ENCODE results near the gene KRTAP1-5.
"Not testable (repeated sequence)": the region's sequence is repeated elsewhere in the genome, so short reads cannot be mapped to it uniquely, and the experiment has no call there.

The KRTAP1-5 gene

DNA sequence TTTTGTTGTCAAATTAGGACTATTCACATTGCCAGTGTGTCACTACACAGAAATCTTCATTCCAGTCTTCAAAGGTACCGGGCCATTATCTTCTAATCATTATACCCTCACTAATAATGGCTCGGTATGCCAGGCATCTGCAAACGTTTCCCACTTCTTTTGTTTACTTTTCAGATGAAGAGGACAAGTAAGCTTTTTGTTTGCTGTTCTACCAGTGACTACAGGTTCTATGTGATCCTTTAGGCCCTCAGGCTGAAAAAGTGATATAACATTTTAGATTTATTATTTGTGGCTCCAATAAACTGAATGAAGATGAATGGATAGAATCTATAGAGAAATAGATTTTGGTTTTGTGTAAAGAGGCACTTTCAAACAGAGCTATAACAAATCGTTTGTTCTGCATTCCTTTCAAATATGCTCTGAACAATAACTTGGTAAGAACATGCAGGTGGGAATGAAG lies 17.7 kb downstream of the KRTAP1-5 start:
- no peak for DNase-seq (ENCODE audit: low read depth in 2 of 2, low spot score in 1 of 2)

DNA sequence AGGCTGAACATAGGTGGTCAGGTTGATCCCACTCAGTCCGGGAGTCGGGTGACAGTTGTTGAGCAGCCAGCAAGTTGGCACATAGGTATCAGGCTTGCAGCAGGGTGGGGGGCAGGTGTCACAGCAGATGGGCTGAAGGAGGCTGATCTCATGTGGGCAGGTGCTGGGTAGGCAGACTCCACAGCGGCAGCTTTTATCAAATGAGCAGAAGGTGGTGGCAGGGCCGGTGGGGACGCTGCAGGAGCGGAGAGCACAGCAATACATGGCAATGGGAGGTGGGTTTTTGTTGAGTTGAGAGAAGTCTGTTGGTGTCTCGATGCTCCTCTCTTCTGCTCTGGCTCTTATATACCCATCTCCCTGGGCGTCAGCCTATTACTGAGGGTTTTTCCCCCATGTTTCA lies 18.2 kb downstream of the KRTAP1-5 start, which contains the start of gene KRTAP3-1:
KRTAP3-1 (minus strand) TSS at position 318 of the 400 bp plus-strand sequence; CDS start at position 264, 54 bp downstream.
- DNase-seq (ENCODE audit: low read depth in 2 of 2, low spot score in 1 of 2) = no peak

DNA sequence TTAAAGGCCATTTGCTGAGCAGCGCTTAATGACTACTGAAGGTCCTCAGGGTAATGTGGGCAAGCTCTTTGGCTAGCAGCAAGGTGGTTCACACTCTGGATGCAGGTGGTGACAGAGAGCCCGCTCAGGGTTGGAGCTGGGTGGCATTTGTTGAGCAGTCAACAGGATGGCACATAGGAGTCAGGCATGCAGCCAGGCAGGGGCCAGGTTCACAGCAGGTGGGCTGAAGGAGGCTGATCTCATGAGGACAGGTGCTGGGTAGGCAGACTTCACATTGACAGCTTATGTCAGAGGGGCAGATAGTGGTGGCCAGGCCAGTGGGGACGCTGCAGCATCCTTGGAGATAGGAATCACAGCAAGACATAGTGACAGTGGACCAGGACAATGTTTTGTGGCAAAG lies 22.6 kb downstream of the KRTAP1-5 start:
- DNase-seq (ENCODE audit: low read depth in 2 of 2, low spot score in 1 of 2) = no peak

DNA sequence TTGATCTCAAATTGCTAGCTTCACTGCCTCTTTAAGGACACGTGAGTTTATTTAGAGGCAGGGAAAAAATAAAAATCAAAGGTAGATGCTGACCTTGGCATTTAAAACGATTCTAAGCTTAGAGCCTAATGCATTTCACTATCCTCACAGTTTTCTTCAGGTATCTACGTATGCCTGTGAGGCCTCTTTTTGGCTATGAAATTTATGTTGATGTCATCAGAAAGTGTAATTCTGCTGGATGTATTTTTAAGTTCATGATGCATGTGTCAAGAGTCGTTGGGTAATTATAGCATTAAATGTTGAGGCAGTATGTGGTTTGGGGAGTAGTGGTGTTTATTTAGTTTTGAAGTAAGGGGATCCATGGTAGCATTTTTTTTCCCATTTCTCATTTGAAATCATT lies 23.1 kb downstream of the KRTAP1-5 start:
- no peak for DNase-seq (ENCODE audit: low read depth in 2 of 2, low spot score in 1 of 2)

DNA sequence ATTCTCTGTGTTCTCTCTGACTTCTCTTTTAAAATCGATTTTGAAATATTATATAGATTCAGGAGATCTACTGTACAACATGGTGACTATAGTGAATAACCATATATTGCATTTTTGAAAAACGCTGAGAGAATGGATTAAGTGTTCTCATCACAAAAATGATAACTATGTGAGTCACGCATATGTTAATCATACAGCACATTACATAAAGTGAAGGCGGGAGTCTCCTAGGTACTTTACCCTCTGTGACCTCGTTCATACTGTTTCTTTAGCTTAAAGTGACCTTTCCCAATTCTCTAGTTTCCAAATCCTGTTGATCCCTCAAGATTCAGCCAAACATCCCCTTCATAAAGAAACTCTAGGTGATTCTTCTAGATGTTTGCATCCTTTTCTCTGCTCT lies 24.2 kb downstream of the KRTAP1-5 start:
- no peak for DNase-seq (ENCODE audit: low read depth in 2 of 2, low spot score in 1 of 2)

DNA sequence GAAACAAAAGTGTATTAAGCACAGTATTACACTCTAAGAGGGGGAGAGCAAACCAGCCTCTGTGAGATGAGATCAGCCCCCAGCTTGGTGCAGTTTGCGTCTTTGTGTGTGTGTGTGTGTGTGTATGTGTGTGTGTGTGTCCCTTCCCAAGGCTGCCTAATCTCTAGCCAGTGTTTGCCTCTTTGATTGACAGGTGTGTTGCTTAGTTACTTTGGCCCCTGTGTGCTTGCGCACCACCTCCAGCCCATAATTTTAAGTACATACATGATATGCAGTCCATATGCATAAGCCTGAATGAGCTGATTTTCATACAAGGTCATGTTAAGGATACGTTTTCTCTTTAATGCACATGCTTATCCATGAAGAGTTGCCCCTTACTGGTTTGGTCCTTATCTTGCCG lies 25.2 kb downstream of the KRTAP1-5 start:
- no peak for DNase-seq (ENCODE audit: low read depth in 2 of 2, low spot score in 1 of 2)

DNA sequence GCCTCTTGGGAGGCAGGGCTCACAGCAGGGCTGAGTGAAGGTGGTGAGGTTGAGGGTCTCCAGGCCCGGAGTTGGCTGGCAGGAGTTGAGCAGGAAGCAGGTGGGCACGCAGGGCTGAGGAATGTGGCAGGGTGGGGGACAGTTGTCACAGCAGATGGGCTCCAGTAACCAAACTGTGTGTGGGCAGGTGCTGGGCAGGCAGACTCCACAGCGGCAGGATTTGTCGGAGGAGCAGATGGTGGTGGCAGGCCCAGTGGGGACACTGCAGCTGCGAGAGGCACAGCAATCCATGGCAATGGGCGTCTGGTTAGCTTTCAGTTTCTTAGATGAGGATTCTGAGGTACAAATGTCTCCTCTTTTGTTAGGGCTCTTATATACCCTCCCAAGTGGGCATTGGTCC lies 27.4 kb downstream of the KRTAP1-5 start, which contains the start of gene KRTAP3-2:
KRTAP3-2 (minus strand) TSS at position 344 of the 400 bp plus-strand sequence; CDS start at position 291, 53 bp downstream.
- not testable (repeated sequence) for DNase-seq (ENCODE audit: low read depth in 2 of 2, low spot score in 1 of 2)

DNA sequence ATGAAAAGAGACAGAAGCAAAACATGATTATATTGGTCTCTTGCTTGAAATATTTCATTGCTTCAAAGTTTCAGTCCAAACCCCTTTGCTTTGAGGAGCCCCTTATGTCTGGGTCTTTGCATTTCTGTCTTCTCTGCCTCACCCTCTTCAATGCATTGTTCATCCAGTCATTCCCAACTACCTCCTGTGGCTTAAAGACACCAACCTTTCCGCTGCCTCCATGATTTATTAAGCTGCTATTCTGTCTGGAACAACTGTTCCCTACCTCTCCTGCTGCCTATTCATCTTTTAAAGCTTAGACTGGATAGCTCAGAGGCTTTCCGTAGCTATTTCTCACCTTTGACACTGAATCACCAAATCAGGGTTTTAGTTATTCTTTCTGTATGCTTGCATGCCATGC lies 29.6 kb downstream of the KRTAP1-5 start:
- no peak for DNase-seq (ENCODE audit: low read depth in 2 of 2, low spot score in 1 of 2)

DNA sequence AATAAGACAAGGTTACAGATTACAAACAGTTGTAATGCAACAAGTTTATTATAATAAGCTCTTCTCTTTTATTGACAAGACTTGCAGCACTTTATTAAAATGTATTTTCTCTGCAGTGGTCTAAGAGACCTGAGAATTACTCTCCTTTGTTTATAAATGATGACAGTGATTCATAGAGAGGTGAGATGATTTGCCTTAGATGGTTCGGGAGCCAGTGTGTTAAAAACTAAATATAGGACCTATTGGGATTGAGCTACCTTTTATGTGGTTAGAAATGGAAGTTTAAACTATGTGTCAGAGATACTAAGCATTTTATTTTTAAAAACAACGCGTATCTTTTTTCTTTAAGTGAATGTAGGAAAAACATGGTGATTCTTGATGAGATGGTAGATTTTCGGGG lies 30.2 kb downstream of the KRTAP1-5 start:
- DNase-seq (ENCODE audit: low read depth in 2 of 2, low spot score in 1 of 2) = no peak

DNA sequence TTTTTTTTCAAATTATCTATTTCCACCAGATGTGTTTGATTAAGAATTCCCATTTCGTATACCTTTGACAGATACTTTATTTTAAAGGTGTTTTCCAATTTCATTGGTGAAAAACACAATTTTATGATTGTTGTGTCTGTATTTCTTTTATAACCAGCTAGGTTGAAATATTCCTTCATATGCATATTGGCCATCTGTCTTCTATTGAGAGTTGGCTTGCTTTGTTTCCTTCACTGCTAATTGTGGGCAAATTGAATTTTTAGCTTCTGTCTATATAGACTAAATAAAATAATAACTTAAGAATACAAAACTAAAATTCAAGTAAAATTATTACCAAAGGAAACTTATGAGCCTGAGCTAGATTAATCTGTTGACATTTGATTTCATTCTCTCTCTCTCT lies 31.9 kb downstream of the KRTAP1-5 start:
- no peak for DNase-seq (ENCODE audit: low read depth in 2 of 2, low spot score in 1 of 2)

DNA sequence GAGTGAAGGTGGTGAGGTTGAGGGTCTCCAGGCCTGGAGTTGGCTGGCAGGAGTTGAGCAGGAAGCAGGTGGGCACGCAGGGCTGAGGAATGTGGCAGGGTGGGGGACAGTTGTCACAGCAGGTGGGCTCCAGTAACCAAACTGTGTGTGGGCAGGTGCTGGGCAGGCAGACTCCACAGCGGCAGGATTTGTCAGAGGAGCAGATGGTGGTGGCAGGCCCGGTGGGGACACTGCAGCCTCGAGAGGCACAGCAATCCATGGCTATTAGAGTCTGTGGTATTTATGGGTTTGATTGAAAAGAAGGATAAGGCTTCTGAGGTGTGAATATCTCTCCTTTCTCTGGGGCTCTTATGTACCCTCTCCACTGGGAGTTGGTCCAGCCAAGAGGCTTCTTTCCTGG lies 33.2 kb downstream of the KRTAP1-5 start, which contains the start of gene KRTAP3-3:
KRTAP3-3 (minus strand) TSS at position 326 of the 400 bp plus-strand sequence; CDS start at position 259, 67 bp downstream.
- no peak for DNase-seq (ENCODE audit: low read depth in 2 of 2, low spot score in 1 of 2)

DNA sequence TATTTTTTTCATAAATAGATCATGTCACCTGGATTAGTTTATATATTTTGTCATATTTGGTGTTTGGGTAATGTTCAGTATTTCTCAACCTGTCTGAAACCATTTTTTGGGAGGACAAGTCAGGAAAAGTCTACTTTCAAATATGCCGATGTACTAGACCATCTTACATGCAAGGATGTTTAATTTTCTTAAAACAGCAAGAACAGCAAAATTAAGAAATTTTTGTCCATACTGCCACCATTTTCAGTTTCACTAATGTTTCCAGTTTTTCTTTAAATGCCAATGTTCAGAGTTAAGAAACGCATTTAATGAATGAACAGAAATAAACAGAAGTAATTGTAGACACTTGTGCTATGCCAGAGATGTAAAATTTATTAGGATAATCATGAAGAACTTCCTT lies 33.9 kb downstream of the KRTAP1-5 start:
- DNase-seq (ENCODE audit: low read depth in 2 of 2, low spot score in 1 of 2) = no peak

DNA sequence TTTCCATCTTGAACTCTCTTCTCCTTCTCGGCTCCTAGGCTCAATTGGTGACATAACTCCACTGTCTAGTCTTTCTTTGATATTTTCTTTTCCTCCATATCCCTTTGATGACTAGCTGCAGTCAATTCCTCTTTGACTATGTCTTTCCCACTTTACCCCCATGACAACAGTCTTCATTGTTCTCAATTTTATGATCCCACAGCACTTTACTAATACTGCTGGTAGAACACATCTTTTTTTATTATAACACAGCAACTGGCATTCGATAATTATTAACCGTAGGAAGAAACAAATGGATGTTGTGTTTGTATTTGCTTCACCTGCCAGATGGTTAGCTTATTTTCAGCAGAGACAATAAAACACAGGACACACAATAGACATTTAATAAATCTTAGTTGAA lies 34.3 kb downstream of the KRTAP1-5 start:
- DNase-seq (ENCODE audit: low read depth in 2 of 2, low spot score in 1 of 2) = no peak

DNA sequence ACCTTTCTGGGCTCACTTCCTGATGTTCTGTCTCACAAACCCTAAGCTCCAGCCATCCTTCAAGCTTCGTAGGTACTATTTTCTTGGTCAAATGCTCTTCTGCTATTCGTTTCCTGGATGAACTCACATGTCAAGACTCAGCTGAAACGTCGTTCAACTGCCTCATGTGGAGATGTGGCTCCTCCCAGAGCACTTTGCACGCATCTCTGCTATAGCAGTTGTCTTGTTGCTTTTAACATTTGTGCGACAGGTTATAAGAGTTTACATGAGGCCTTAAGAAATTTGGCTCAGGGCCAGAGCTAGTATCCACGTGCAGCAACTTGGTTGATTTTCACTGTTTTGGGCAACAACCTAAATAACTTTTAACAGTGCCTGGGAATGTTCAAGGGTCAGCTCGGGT lies 40.1 kb downstream of the KRTAP1-5 start:
- no peak for DNase-seq (ENCODE audit: low read depth in 2 of 2, low spot score in 1 of 2)

DNA sequence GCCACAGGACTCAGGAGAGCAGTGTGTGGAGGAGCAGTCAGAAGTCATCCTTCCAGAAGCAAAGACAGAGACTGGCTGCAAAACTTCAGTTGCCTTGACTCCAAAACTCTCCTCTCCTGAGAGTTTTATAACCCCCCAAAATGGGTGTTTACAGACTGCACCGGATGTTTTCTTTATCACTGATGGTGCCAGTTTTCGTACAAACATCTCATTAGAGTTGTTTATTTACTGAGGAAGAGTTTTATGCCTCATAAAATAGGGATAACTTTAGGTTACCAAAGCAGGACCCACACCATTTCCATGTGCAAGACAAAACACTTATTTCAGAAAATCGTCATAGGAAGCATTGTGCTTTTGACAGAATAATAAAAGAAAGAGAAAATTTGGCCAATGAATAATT lies 42.8 kb downstream of the KRTAP1-5 start, which contains the start of gene KRT40:
KRT40 (minus strand) TSS at position 101 of the 400 bp plus-strand sequence; CDS start at position 48, 53 bp downstream.
- no peak for DNase-seq (ENCODE audit: low read depth in 2 of 2, low spot score in 1 of 2)

DNA sequence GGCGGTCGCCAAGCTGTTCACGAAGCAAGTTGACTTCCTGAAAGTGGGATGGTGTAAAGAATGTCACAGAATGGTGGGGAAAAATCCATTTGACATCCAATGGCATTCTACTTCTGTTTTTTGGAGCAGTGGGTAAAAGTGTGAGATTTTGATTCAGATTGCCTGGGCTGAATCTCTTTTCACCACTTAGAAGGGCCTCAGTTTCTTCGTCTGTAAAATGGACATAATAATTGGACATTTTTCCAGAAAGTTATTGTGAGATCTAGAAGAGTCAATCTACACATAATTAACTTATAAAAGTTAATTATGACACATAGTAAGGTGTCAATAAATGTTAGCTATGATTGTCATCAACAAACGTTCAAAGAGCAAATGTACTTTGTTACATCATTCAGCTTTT lies 45.9 kb downstream of the KRTAP1-5 start:
- DNase-seq (ENCODE audit: low read depth in 2 of 2, low spot score in 1 of 2) = no peak

DNA sequence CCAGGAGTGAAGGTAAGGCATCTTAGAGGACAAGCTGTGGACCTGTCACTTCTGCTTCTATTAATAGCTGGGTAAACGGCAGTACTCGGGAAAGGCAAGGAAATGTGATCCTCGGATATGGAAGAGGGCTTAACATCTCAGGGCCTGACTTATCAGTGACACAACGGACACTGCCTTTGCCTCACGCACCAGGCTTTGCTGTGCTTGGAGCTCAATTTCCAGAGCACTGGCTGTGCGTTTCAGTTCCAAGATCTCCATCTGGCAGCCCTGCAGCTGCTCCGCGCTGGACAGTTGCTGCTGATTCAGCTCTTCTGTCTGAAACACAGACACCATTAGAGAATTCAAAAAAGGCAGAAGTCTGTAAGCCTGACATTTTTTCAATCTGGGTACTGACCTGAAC lies 46.4 kb downstream of the KRTAP1-5 start:
- no peak for DNase-seq (ENCODE audit: low read depth in 2 of 2, low spot score in 1 of 2)

DNA sequence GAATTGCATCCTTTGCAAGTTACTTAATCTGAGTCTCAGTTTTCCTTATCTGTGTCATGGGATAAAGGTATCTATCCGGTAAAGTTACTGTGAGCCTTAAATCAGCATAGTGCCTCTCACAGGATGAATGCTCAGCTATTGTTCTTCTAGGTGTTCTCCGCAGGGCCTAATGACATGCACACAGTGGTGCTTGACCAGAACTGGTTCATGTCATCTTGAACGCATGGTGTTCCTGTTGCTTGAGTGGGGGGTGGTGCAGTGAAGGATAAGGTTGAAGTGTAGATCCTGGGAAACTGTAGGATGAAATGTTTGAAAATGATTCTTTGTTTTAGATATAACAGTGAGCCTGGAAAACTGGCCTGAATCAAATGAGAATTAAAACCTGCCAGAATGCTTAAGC lies 46.9 kb downstream of the KRTAP1-5 start:
- no peak for DNase-seq (ENCODE audit: low read depth in 2 of 2, low spot score in 1 of 2)

DNA sequence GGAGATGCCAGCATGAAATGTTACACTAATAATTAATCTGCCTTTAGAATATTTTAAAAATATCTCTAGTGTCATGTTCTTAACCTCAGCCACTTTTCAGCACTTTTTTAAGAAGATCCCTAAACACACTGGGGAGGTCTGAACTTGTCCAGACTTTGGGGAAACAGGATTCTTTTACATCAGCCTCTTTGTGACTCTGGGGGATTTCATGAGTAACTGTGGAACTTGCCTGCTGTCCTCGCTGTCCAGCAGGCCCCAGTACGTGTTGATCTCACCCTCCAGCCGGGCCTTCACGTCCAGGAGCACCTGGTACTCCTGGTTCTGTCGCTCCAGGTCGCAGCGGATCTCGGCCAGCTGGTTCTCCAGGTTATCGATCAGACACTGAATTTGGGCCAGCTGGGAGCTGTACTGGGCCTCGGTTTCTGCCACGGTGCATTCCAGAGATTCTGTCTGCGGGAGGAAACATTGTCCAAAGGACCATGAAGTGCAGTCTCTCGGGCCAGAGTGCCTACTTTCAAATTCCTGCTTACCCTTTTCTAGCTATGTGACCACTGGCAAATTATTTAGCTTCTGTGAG lies 48.3 kb downstream of the KRTAP1-5 start:
- no peak for DNase-seq (ENCODE audit: low read depth in 2 of 2, low spot score in 1 of 2)

Data from stimulated activated CD8-positive, alpha-beta memory T cell treated with anti-CD3 and anti-CD28 coated beads, Interleukin-4, amount 100 ng/mL, for 1 hour (primary cell).